Left lung (tissue), 10 donors: ENCODE data around the gene RAB11B. TPM values are rescaled to one million over a fixed set of nuclear protein-coding genes. Genes with fewer than 3 reads are reported as not detected.

Experiments
- ATAC-seq: fragments of 200-7000 bp; cut with Tn5 transposase; one replicate; pipeline ENCODE4 v1.9.1; 2020; ENCODE audit warnings: moderate library complexity
- DNase-seq, 4 donors: peaks; one replicate each; pipeline ENCODE4 v3.0.0-alpha.2; 2013 to 2020
- H3K27ac ChIP-seq, 2 donors: fragments of 200-600 bp; sonication (generic) in 1 of 2; one replicate each; pipeline versions ENCODE4 v1.5.0 to v1.8.0; 2020 to 2021
- H3K27me3 ChIP-seq, 2 donors: fragments of 200-600 bp; sonication (generic) in 1 of 2; one replicate each; pipeline versions ENCODE4 v1.5.0 to v1.8.0; 2020 to 2021
- H3K36me3 ChIP-seq, 2 donors: fragments of 200-600 bp; sonication (generic) in 1 of 2; one replicate each; pipeline versions ENCODE4 v1.5.0 to v1.8.0; 2020 to 2021
- H3K4me1 ChIP-seq, 2 donors: fragments of 200-600 bp; one replicate each; pipeline ENCODE4 v1.8.0; 2021
- H3K4me3 ChIP-seq, 2 donors: fragments of 200-600 bp; sonication (generic) in 1 of 2; one replicate each; pipeline versions ENCODE4 v1.5.0 to v1.8.0; 2020 to 2021; ENCODE audit warnings: mild to moderate bottlenecking in 1 of 2
- H3K9me3 ChIP-seq, 2 donors: fragments of 200-600 bp; sonication (generic) in 1 of 2; one replicate each; pipeline versions ENCODE4 v1.5.0 to v1.8.0; 2020 to 2021
- CTCF ChIP-seq, 2 donors: fragments of 200-600 bp; sonication (generic) in 1 of 2; IDR thresholded peaks; one replicate each; pipeline versions ENCODE4 v1.5.0 to v1.8.0; 2021; ENCODE audit warnings: antibody characterized with exemption in 2 of 2
- intact Hi-C, 2 donors: fragments of 100-400 bp; cut with DNase I; formaldehyde crosslinking; loops; one replicate each; pipeline versions ENCODE4 v1.11.2 to v1.14.2; 2022
- polyA plus RNA-seq, 6 donors: library from polyadenylated mRNA; unstranded; fragments of 120-200 nt; gene quantifications; one replicate each; pipeline ENCODE4 v1.2.1, GENCODE V29; 2013; ENCODE audit not compliant: insufficient read length in 6 of 6
- total RNA-seq, 2 donors: library from RNA; stranded (reverse); fragmentation: NEBNext Ultra II Directional; extraction: Animal tissue kit (Norgen Biotek cat#: 25700); gene quantifications; one replicate each; pipeline ENCODE4 v1.2.1, GENCODE V29; 2021
- donor health status: DM: no; HTN: yes; CAD: no.
- donor health status: DM: no; HTN: no; CAD: no.

RAB11B gene
- total and polyA plus RNA-seq, 8 donors = 91.6 to 137 (median 129) TPM

GRCh38 chr19:8387688-8388611 lies 2.2 kb upstream of the RAB11B start:
- Histone ChIP-seq H3K36me3 (no peaks in the 10 kb centered on the region), H3K27me3 (no peaks in the 10 kb centered on the region), H3K4me3 (no peak overlapping the region), H3K27ac (no peak overlapping the region), H3K9me3 (peaks cover 0 to 4% of the 10 kb centered on the region in 2 donors), H3K4me1 (peaks cover 12 to 43% of the 10 kb centered on the region in 2 donors)
- intact Hi-C loops = no loop called here
- no peak for ATAC-seq
- no peak for TF ChIP-seq CTCF (IDR thresholded peaks at IDR 0.05)
- DNase-seq = no peak

GRCh38 chr19:8388612-8388958 lies 1.6 kb upstream of the RAB11B start:
- ATAC-seq = no peak
- H3K36me3 ChIP-seq = no peaks in the 10 kb centered on the region
- no peak overlapping the region for H3K27ac ChIP-seq
- H3K27me3 ChIP-seq = no peaks in the 10 kb centered on the region
- DNase-seq = no peak
- H3K9me3 ChIP-seq = peaks cover 0 to 4% of the 10 kb centered on the region in 2 donors
- H3K4me1 ChIP-seq = peaks cover 12 to 49% of the 10 kb centered on the region in 2 donors
- TF ChIP-seq CTCF (IDR thresholded peaks at IDR 0.05) = no peak
- intact Hi-C loops = no loop called here
- H3K4me3 ChIP-seq = no peak overlapping the region

GRCh38 chr19:8390617-8390981 lies 439 bp downstream of the RAB11B start:
- TF ChIP-seq CTCF (IDR thresholded peaks at IDR 0.05) = no peak
- Histone ChIP-seq H3K27ac (peak overlapping the region; percentile 100), H3K4me3 (peak overlapping the region; percentile 80 to 83), H3K36me3 (no peaks in the 10 kb centered on the region), H3K4me1 (peaks cover 27 to 53% of the 10 kb centered on the region in 2 donors), H3K9me3 (peaks cover 0 to 4% of the 10 kb centered on the region in 2 donors), H3K27me3 (no peaks in the 10 kb centered on the region)
- peak; percentile 84 for ATAC-seq
- intact Hi-C loops = no loop called here
- peak; percentile 66 to 98 (median 92) for DNase-seq

GRCh38 chr19:8391198-8392016 lies 1.2 kb downstream of the RAB11B start:
- Histone ChIP-seq H3K27ac (peak overlapping the region; percentile 58 to 100), H3K27me3 (no peaks in the 10 kb centered on the region), H3K4me1 (peaks cover 27 to 55% of the 10 kb centered on the region in 2 donors), H3K9me3 (peaks cover 0 to 4% of the 10 kb centered on the region in 2 donors), H3K4me3 (peak overlapping the region in 1 of 2 donors; percentile 83), H3K36me3 (no peaks in the 10 kb centered on the region)
- TF ChIP-seq CTCF (IDR thresholded peaks at IDR 0.05) = no peak
- ATAC-seq (no peak), DNase-seq (no peak)
- intact Hi-C loops = no loop called here
